Fibroblast of mammary gland (primary cell): ENCODE measurements around the gene SLC15A1.

Experiments
- DNase-seq: peaks from one replicate; pipeline ENCODE4 v3.0.0-alpha.2; 2010; ENCODE audit warnings: low read depth
- H3K4me3 ChIP-seq: 2 replicates; pipeline ENCODE4 v1.5.1; 2011; ENCODE audit warnings: low read depth, mild to moderate bottlenecking, low read length, moderate library complexity; ENCODE audit not compliant: control insufficient read depth
- TF ChIP-seq, protein P1 (sequence below): conservative IDR thresholded peaks from 2 replicates; pipeline ENCODE4 v1.5.1; 2011; ENCODE audit warnings: low read depth, low read length, inconsistent platforms; ENCODE audit not compliant: control insufficient read depth, insufficient read depth

Gene SLC15A1

DNA sequence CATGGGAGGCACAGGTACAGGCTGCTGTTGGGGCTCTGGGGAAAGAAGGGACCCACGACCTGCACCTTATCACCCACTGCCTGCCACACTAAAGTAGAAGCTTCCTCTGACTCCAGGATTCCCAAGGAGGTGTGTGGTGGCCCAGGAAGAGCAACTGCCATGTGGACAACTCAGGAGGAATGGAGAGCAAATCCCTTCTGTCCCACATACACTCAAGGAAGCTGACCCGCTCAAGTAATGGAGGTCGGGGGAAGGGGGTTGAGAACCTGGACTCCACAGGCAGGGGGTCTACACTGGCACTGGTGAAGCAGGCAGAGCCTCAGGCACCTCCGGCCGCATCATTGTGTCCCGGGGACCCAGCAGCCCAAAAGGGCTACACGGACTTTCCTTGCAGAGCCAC is 29.4 kb upstream of the SLC15A1 start:
- H3K4me3 ChIP-seq: no peak overlapping the region
- TF ChIP-seq, protein P1, sequence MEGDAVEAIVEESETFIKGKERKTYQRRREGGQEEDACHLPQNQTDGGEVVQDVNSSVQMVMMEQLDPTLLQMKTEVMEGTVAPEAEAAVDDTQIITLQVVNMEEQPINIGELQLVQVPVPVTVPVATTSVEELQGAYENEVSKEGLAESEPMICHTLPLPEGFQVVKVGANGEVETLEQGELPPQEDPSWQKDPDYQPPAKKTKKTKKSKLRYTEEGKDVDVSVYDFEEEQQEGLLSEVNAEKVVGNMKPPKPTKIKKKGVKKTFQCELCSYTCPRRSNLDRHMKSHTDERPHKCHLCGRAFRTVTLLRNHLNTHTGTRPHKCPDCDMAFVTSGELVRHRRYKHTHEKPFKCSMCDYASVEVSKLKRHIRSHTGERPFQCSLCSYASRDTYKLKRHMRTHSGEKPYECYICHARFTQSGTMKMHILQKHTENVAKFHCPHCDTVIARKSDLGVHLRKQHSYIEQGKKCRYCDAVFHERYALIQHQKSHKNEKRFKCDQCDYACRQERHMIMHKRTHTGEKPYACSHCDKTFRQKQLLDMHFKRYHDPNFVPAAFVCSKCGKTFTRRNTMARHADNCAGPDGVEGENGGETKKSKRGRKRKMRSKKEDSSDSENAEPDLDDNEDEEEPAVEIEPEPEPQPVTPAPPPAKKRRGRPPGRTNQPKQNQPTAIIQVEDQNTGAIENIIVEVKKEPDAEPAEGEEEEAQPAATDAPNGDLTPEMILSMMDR: no peak
- DNase-seq: no peak

DNA sequence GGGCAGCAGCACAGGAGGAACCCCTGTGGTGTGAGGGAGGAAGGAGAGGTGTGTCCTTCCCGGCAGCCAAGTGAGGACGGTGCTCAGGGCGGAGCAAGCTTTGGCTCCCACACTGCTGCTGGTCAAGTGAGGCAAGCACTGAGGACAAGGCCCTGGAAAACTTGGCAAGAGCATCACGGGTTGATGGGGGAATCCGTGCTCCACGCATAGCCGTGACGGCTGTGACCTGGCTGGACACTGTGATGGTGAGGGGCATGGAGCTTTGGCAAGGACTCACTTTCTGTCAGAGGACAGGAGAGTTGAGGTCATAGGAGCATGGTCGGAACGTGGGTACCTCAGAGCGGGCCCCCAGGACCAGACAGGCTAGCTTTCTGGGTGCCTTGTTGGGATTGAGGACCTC is 29.0 kb upstream of the SLC15A1 start:
- H3K4me3 ChIP-seq: no peak overlapping the region
- no peak for DNase-seq
- TF ChIP-seq, protein P1: no peak

DNA sequence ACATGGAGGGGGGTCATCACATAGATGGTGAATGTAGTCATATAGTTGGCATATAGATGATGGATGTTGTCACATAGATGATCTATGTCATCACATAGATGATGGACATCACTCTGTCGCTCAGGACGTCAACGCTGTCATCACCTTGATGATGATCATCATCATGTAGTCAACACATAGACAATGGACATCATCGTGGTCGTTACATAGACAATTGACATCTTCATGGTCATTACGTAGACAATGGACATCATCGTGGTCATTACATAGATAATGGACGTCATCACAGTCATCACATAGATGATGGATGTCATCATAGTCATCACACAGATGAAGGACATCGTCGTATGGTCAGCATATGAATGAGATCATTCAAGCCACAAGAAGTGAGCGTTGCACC is 28.6 kb upstream of the SLC15A1 start:
- TF ChIP-seq, protein P1: no peak
- peak; percentile 44 for DNase-seq

DNA sequence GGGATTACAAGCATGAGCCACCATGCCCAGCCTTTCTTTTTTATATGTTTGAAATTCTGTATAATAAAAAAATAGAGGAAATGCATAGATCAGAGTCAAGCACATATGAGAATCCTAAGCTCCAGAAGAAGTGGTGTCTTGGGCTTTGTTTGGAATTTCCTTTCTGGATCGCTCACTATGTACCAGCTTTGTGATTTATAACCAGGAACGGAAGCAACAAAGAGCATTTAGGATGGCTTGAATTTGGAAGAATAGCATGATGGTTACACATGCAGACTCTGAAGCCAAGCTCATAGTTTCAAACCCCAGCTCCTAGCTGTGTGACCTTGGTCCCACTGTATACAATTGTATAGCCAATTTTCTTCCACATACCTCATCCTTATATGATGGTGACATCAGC is 28.0 kb upstream of the SLC15A1 start:
- no peak for DNase-seq

More for the DNA sequence above, 28.6 kb upstream of the SLC15A1 start:
- no peak overlapping the region for H3K4me3 ChIP-seq

DNA sequence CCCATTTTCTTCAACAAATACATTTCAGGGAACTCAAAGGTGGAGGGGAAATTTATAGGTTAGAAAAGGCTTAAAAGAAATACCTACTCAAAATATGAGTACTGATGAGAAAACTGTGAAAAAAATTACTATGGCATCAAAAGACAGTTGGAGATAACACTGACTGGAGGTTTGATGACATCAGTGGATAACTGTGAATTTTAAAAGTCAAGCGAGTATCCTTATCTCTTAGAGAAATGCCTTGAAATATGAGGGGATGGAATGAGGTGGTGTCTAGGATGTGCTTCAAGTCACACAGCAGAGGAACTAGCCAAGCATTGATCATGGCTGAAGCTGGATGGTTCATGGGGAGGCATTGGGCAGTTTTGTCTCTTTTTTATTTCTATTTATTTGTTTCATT is 27.2 kb upstream of the SLC15A1 start:
- H3K4me3 ChIP-seq: no peak overlapping the region
- DNase-seq: no peak
- TF ChIP-seq, protein P1: no peak

More for the DNA sequence above, 28.0 kb upstream of the SLC15A1 start:
- H3K4me3 ChIP-seq: no peak overlapping the region
- TF ChIP-seq, protein P1: no peak

DNA sequence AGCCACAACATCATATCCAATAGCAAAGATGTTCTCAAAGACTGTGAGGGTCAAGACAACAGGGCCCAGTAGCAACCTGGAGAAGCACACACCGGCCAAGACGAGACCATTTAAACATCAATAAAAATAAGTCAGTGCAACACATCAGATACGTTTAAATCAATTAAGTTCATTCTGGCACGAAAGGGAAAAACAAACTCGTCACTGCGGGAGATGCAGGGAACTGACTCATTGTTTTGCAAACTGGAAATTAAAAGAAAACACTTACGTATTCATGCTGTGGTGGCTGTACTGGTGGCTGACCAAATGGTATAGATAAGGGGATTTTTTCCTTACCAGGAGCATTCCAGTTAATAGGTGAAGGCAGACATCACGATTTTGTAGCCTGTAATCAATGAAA is 26.3 kb upstream of the SLC15A1 start:
- H3K4me3 ChIP-seq: no peak overlapping the region
- TF ChIP-seq, protein P1: no peak
- no peak for DNase-seq

DNA sequence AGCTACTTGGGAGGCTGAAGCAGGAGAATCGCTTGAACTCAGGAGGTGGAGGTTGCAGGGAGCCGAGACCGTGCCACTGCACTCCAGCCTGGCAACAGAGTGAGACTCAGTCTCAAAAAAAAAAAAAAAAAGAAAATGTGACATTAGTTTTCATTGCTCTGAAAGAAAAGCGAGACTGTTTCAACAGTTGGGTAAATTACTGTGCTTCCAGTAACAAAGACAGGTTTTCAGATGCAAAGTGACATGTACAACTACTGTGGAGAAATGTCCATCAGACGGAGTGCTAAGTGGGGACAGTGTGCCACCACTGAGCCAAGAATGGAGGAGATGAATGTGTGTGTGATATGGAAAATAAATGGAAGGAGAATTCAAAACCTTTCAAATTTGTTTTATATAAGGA is 24.2 kb upstream of the SLC15A1 start:
- no peak overlapping the region for H3K4me3 ChIP-seq
- TF ChIP-seq, protein P1: no peak
- no peak for DNase-seq
